Measurements from ENCODE around the gene TSPAN13.

The TSPAN13 gene

GRCh38 chr7:16753102-16753931, at the start of gene TSPAN13:
Gene TSPAN13, plus strand, starts transcription at chr7:16753755. Its CDS starts 213 bp downstream, at chr7:16753968.
- peak; percentile 90 for DNase-seq

GRCh38 chr7:16708511-16708910, 45.0 kb upstream of the TSPAN13 start:
- no peak for DNase-seq

GRCh38 chr7:16708980-16709379, 44.6 kb upstream of the TSPAN13 start:
- DNase-seq: no peak

GRCh38 chr7:16710651-16711050, 42.9 kb upstream of the TSPAN13 start:
- no peak for DNase-seq

GRCh38 chr7:16711730-16712129, 41.8 kb upstream of the TSPAN13 start:
- no peak for DNase-seq

GRCh38 chr7:16712916-16713315, 40.6 kb upstream of the TSPAN13 start:
- DNase-seq: no peak

- no peak for DNase-seq
Observed at GRCh38 chr7:16715928-16716327, 37.6 kb upstream of the TSPAN13 start.

GRCh38 chr7:16718111-16718656, 35.4 kb upstream of the TSPAN13 start:
- DNase-seq: no peak

GRCh38 chr7:16719699-16720098, 33.9 kb upstream of the TSPAN13 start:
- DNase-seq: no peak

- no peak for DNase-seq
Observed at GRCh38 chr7:16721541-16721940, 32.0 kb upstream of the TSPAN13 start.

- no peak for DNase-seq
Observed at GRCh38 chr7:16724344-16724743, 29.2 kb upstream of the TSPAN13 start.

- DNase-seq: no peak
Observed at GRCh38 chr7:16726189-16726588, 27.4 kb upstream of the TSPAN13 start.

GRCh38 chr7:16727736-16728135, 25.8 kb upstream of the TSPAN13 start:
- no peak for DNase-seq

GRCh38 chr7:16728811-16729210, 24.7 kb upstream of the TSPAN13 start:
- DNase-seq: no peak

- DNase-seq: no peak
Observed at GRCh38 chr7:16729541-16729940, 24.0 kb upstream of the TSPAN13 start.

GRCh38 chr7:16730937-16731336, 22.6 kb upstream of the TSPAN13 start:
- DNase-seq: no peak

- no peak for DNase-seq
Observed at GRCh38 chr7:16732828-16733227, 20.7 kb upstream of the TSPAN13 start.

GRCh38 chr7:16734148-16734726, 19.3 kb upstream of the TSPAN13 start:
- no peak for DNase-seq

- peak; percentile 51 for DNase-seq
Observed at GRCh38 chr7:16735020-16735419, 18.5 kb upstream of the TSPAN13 start.

GRCh38 chr7:16738011-16738688, 15.4 kb upstream of the TSPAN13 start:
- no peak for DNase-seq

GRCh38 chr7:16739863-16740622, 13.5 kb upstream of the TSPAN13 start:
- no peak for DNase-seq

GRCh38 chr7:16740623-16740953, 13.0 kb upstream of the TSPAN13 start:
- no peak for DNase-seq

GRCh38 chr7:16740996-16741395, 12.6 kb upstream of the TSPAN13 start:
- DNase-seq: no peak

Data from retina (tissue), 1 donor.